Adrenal gland (tissue), 12 donors: ENCODE results near the gene IGSF6. TPM values are rescaled to one million over a fixed set of nuclear protein-coding genes. Genes with fewer than 3 reads are reported as not detected.
"Not testable (repeated sequence)": the region's sequence is repeated elsewhere in the genome, so short reads cannot be mapped to it uniquely, and the experiment has no call there.

Experiments used
- DNase-seq, 7 donors: peaks; one replicate each; pipeline ENCODE4 v3.0.0-alpha.2; 2019 to 2020
- H3K27ac ChIP-seq, 5 donors: fragments of 200-600 bp; sonication (generic) in 4 of 5; 1 replicate in 3 of 5; 2 replicates in 2 of 5; pipeline versions ENCODE4 v1.5.1 to v1.8.0; 2016 to 2020; ENCODE audit warnings: mild to moderate bottlenecking in 1 of 5
- H3K27me3 ChIP-seq: fragments of 200-600 bp; 2 replicates; pipeline ENCODE4 v1.8.0; 2021
- H3K36me3 ChIP-seq, 2 donors: fragments of 200-600 bp; replicated peaks in 1 of 2; 1 replicate in 1 of 2; 2 replicates in 1 of 2; pipeline versions ENCODE4 v1.5.1 to v1.8.0; 2018 to 2022
- H3K4me1 ChIP-seq, 2 donors: fragments of 200-600 bp; replicated peaks in 1 of 2; 1 replicate in 1 of 2; 2 replicates in 1 of 2; pipeline versions ENCODE4 v1.5.1 to v1.8.0; 2018 to 2021
- H3K4me3 ChIP-seq, 4 donors: fragments of 200-600 bp; sonication (generic) in 3 of 4; one replicate each; pipeline ENCODE4 v1.5.1; 2016 to 2018
- H3K9me3 ChIP-seq, 3 donors: fragments of 200-600 bp; sonication (generic) in 1 of 3; replicated peaks in 1 of 3; 1 replicate in 2 of 3; 2 replicates in 1 of 3; pipeline versions ENCODE4 v1.5.1 to v1.8.0; 2016 to 2021
- CTCF ChIP-seq, 6 experiments: fragments of 450-650 bp in 4 of 6; fragments of 200-600 bp in 2 of 6; sonication (generic) in 1 of 6; IDR thresholded peaks; 1 replicate in 5 of 6; 2 replicates in 1 of 6; pipeline versions ENCODE4 v1.5.1 to v1.8.0; 2016 to 2021; ENCODE audit warnings: antibody characterized with exemption in 6 of 6, mild to moderate bottlenecking in 2 of 6, moderate library complexity in 1 of 6
- POLR2A ChIP-seq, 2 donors: fragments of 450-650 bp; IDR thresholded peaks; one replicate each; pipeline ENCODE4 v1.6.1; 2017; ENCODE audit warnings: antibody characterized with exemption in 2 of 2, mild to moderate bottlenecking in 2 of 2, moderate library complexity in 1 of 2
- WGBS, 4 donors: extraction: QIAGEN DNeasy Blood & Tissue Kit in 2 of 4; methylation state at CpG; one replicate each; pipeline versions ENCODE4 v1.1.5 to v1.1.7; 2013 to 2017; 5-methylcytosine and 5-hydroxymethylcytosine counted together
- intact Hi-C, 2 donors: fragments of 100-400 bp; cut with DNase I; formaldehyde crosslinking; loops; one replicate each; pipeline versions ENCODE4 v1.14.1 to v1.15.0; 2022 to 2023
- polyA plus RNA-seq, 3 donors: library from polyadenylated mRNA; stranded (reverse); fragments of 200-250 nt in 2 of 3; fragments of 350-450 nt in 1 of 3; fragmentation: Illumina TruSeq in 1 of 3; extraction: RNeasy Lipid Tissue Mini Kit (QIAGEN cat#74804) in 1 of 3; gene quantifications; one replicate each; pipeline ENCODE4 v1.2.3, GENCODE V29; 2013 to 2014
- total RNA-seq, 9 donors: library from RNA; depleted of rRNA in 4 of 9; stranded (reverse); fragments of >200 nt in 4 of 9; fragments of 120-200 nt in 1 of 9; fragmentation: NEBNext Ultra II Directional in 1 of 9; extraction: Animal tissue kit (Norgen Biotek cat#: 25700) in 1 of 9; gene quantifications; one replicate each; pipeline versions ENCODE4 v1.1.0 to v1.2.4, GENCODE V29; 2013 to 2023
- donor health status: healthy with polysubstance abuse.
- donor health status: Bipolar disorder and iron deficiency.
- donor health status: DM: yes; HTN: yes; CAD: no.
- donor health status: DM: no; HTN: no; CAD: no.
- donor health status: DM: no; HTN: no; CAD: no.
- donor health status: DM: yes; HTN: yes; CAD: no.

Gene IGSF6
- total and polyA plus RNA-seq, 12 donors: 3.3 to 35.6 (median 9.1) TPM

- WGBS, 4 donors: 91 to 94% (median 93%) methylated on average over 2 of the region's 2 CpGs
- Histone ChIP-seq H3K4me1 (peaks cover 13 to 47% of the 10 kb centered on the region in 2 donors), H3K27me3 (no peaks in the 10 kb centered on the region), H3K9me3 (no peaks in the 10 kb centered on the region), H3K4me3 (no peak overlapping the region), H3K27ac (peak overlapping the region in 1 of 5 donors; percentile 20), H3K36me3 (no peaks in the 10 kb centered on the region)
- intact Hi-C loops: loop anchor here in 1 of 2 donors (5.0 kb wide), 1 partner anchor 42 kb away; the partner anchor contains the start of gene METTL9
- DNase-seq: no peak
- no peak for TF ChIP-seq POLR2A (IDR thresholded peaks at IDR 0.05)
These were observed 12.9 kb downstream of the IGSF6 start for GRCh38 chr16:21639493-21639892.

DNA sequence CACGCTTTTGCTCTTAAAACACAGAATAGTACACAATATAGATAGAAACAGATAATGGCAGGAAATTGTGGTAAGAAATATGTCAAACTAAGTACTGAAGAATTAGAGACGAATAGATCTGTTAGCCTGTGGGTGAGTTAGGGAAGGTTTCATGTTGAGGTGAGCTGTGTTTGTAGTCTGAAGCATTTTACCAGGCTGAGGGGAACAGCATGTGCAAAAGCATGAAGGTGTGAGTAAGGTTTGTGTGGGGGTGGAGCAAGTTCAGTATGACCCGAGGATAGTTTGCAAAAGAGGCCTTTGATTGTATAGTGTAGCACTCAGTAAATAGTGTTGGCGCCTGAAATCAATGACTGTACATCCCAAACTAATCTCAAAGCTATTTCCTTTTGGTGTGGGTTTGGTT lies 13.8 kb downstream of the IGSF6 start:
- Histone ChIP-seq H3K4me1 (peaks cover 14 to 47% of the 10 kb centered on the region in 2 donors), H3K4me3 (no peak overlapping the region), H3K9me3 (no peaks in the 10 kb centered on the region), H3K27me3 (no peaks in the 10 kb centered on the region), H3K27ac (no peak overlapping the region), H3K36me3 (no peaks in the 10 kb centered on the region)
- intact Hi-C loops: loop anchor here in 1 of 2 donors (5.0 kb wide), 1 partner anchor 41 kb away; the partner anchor contains the start of gene METTL9
- WGBS, 4 donors: 71 to 76% (median 74%) methylated on average over 4 of the region's 4 CpGs
- no peak for TF ChIP-seq POLR2A (IDR thresholded peaks at IDR 0.05)
- no peak for TF ChIP-seq CTCF (IDR thresholded peaks at IDR 0.05)
- no peak for DNase-seq

- intact Hi-C loops: loop anchor here in 1 of 2 donors (5.0 kb wide), 1 partner anchor 40 kb away; the partner anchor contains the start of gene METTL9
- DNase-seq: peak in 2 of 7 donors; percentile 35 to 66
- Histone ChIP-seq H3K4me3 (peak overlapping the region in 1 of 4 donors; percentile 33), H3K27ac (peak overlapping the region in 2 of 5 donors; percentile 21 to 86), H3K27me3 (no peaks in the 10 kb centered on the region), H3K9me3 (no peaks in the 10 kb centered on the region), H3K36me3 (no peaks in the 10 kb centered on the region), H3K4me1 (peaks cover 14 to 45% of the 10 kb centered on the region in 2 donors)
- WGBS, 4 donors: 85 to 95% (median 90%) methylated on average over 21 to 37 of the region's 37 CpGs
- no peak for TF ChIP-seq CTCF (IDR thresholded peaks at IDR 0.05)
- TF ChIP-seq POLR2A (IDR thresholded peaks at IDR 0.05): peak; percentile 26 to 28
These were observed 15.1 kb downstream of the IGSF6 start for GRCh38 chr16:21637032-21637968.

DNA sequence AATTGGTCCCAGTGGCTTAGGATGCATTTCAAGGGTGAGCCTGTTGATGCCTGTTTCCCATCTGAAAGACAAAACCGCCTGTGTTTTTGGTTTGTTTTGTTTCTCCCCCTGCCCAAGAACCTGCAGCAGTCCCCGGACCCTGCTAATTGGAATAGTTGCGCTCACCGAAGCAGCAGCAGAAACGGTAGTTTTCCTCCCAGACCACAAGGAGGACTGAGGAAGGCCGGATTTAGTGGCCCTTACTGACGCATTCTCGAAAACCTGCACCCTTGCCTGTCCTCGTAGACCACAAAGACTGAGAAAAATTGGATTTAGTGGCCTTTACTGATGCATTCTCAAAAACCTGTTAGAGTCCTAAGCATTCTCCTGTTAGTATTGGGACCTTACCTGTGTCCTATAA lies 16.7 kb downstream of the IGSF6 start:
- H3K27ac ChIP-seq: peak overlapping the region in 3 of 5 donors; percentile 67 to 86 (median 77)
- DNase-seq, H3K9me3 ChIP-seq, H3K27me3 ChIP-seq, H3K36me3 ChIP-seq: not testable (repeated sequence)
- peaks cover 26 to 47% of the 10 kb centered on the region in 2 donors for H3K4me1 ChIP-seq
- intact Hi-C loops: loop anchor here in 1 of 2 donors (5.0 kb wide), 1 partner anchor 38 kb away; the partner anchor contains the start of gene METTL9
- peak overlapping the region in 1 of 4 donors; percentile 33 for H3K4me3 ChIP-seq
- WGBS, 4 donors: 69 to 89% (median 85%) methylated on average over 8 to 9 of the region's 9 CpGs

GRCh38 chr16:21634216-21634615 lies 18.2 kb downstream of the IGSF6 start:
- Histone ChIP-seq H3K27me3 (no peaks in the 10 kb centered on the region), H3K36me3 (no peaks in the 10 kb centered on the region), H3K27ac (peak overlapping the region in 4 of 5 donors; percentile 7 to 86 (median 72)), H3K4me3 (peak overlapping the region in 1 of 4 donors; percentile 29), H3K9me3 (no peaks in the 10 kb centered on the region), H3K4me1 (peaks cover 26 to 43% of the 10 kb centered on the region in 2 donors)
- WGBS, 4 donors: 30 to 63% (median 50%) methylated on average over 3 to 5 of the region's 5 CpGs
- TF ChIP-seq POLR2A (IDR thresholded peaks at IDR 0.05): peak in 1 of 2 donors; percentile 31
- TF ChIP-seq CTCF (IDR thresholded peaks at IDR 0.05): no peak
- intact Hi-C loops: no loop called here
- peak; percentile 53 to 84 (median 76) for DNase-seq

DNA sequence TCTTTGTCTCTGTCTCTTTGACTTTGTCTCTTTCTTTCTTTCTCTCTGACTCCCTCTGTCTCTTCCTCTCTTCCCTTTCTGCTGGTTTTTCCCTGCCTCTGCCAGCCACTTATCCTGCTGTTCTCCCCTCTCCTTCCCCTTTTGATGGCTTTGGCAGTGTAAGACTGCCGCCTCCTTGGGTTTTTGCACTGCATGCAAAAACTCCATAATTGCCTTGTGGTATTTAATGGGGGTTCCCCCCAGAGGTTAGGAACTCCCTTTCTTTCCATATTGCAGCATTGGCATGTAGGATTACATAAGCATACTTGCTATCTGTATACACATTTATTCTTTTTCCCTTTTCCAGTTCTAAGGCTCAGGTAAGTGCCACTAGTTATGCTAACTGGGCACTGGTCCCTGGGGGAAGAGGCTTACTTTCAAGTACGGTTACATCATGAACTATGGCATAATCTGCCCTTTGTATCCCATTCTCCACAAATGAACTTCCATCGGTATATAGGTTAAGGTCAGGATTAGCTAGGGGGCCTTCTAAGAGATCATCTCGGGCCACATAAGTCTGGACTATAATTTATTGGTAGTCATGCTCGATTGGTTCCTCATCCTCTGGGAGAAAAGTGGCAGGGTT lies 20.3 kb downstream of the IGSF6 start:
- 50 to 68% (median 58%) methylated on average over 3 to 5 of the region's 5 CpGs for WGBS, 4 donors
- H3K27me3 ChIP-seq, H3K4me3 ChIP-seq, intact Hi-C loops, H3K36me3 ChIP-seq, DNase-seq, H3K9me3 ChIP-seq: not testable (repeated sequence)
- Histone ChIP-seq H3K27ac (peak overlapping the region in 3 of 5 donors; percentile 33 to 67 (median 38)), H3K4me1 (peaks cover 27 to 61% of the 10 kb centered on the region in 2 donors)

DNA sequence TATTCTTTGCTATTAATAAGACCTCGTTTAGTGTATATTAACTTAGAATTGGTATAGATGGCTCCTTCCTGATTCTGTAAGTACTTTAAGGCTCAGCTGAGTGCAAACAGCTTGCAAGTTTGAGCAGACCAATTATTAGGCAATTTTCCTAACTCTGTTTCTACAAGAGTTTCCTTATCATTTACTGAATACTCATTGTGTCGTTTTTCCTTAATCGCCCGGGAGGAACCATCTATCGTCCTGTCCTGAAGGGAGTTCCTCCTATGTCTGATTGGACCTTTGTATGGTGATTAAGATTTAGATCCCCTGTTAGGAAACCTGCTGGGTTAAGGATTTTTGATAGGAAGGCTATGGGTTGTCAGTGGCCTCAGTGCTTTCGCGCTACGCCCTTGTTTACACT lies 21.0 kb downstream of the IGSF6 start:
- H3K9me3 ChIP-seq, H3K27me3 ChIP-seq, H3K36me3 ChIP-seq, H3K4me3 ChIP-seq, intact Hi-C loops: not testable (repeated sequence)
- peak overlapping the region in 2 of 5 donors; percentile 27 to 38 for H3K27ac ChIP-seq
- peak in 1 of 7 donors; percentile 44 for DNase-seq
- WGBS, 4 donors: 48 to 63% (median 58%) methylated on average over 8 of the region's 8 CpGs
- peaks cover 34 to 68% of the 10 kb centered on the region in 2 donors for H3K4me1 ChIP-seq
